K562 (cell line): ENCODE results near the gene BACH1.

Experiments
- BRCA1 ChIP-seq, 2 experiments: fragments of 450-650 bp in 1 of 2; sonication (generic) in 1 of 2; formaldehyde crosslinking in 1 of 2; IDR thresholded peaks; 2 replicates each; pipeline versions ENCODE4 v1.5.0 to v1.6.1; 2017 to 2020; ENCODE audit warnings: mild to moderate bottlenecking in 1 of 2, missing genetic modification reagents in 1 of 2
- HEY1 ChIP-seq: fragments of 250-450 bp; sonication (Bioruptor Pico); IDR thresholded peaks from 2 replicates; pipeline ENCODE4 v1.5.0; 2020; ENCODE audit warnings: mild to moderate bottlenecking, moderate library complexity, borderline replicate concordance
- KDM1A ChIP-seq, 2 experiments: fragments of 450-650 bp; IDR thresholded peaks; 2 replicates each; pipeline ENCODE4 v1.6.1; 2016; ENCODE audit warnings: mild to moderate bottlenecking in 2 of 2
- POLR2A ChIP-seq: fragments of 450-650 bp; conservative IDR thresholded peaks from 2 replicates; pipeline ENCODE4 v1.6.1; 2016
- THRAP3 ChIP-seq: fragments of 450-650 bp; IDR thresholded peaks from 2 replicates; pipeline ENCODE4 v1.6.1; 2016; ENCODE audit warnings: mild to moderate bottlenecking, inconsistent platforms, borderline replicate concordance
- ZFX ChIP-seq: sonication (generic); formaldehyde crosslinking; IDR thresholded peaks from 2 replicates; pipeline ENCODE4 v1.8.0; 2022; ENCODE audit warnings: mild to moderate bottlenecking, missing genetic modification reagents, moderate library complexity
- ZKSCAN1 ChIP-seq: fragments of 150-350 bp; IDR thresholded peaks from 2 replicates; pipeline ENCODE4 v1.6.1; 2016; ENCODE audit warnings: low read depth, low read length
- ZNF23 ChIP-seq: fragments of 250-450 bp; sonication (Bioruptor Pico); IDR thresholded peaks from 2 replicates; pipeline ENCODE4 v1.4.0; 2020; ENCODE audit warnings: mild to moderate bottlenecking
- ZNF696 ChIP-seq: fragments of 250-450 bp; sonication (Bioruptor Pico); conservative IDR thresholded peaks from 2 replicates; pipeline ENCODE4 v1.4.0; 2020; ENCODE audit warnings: mild to moderate bottlenecking, moderate library complexity
- TF ChIP-seq, protein P1 (sequence below): fragments of 450-650 bp; formaldehyde crosslinking; IDR thresholded peaks from 2 replicates; pipeline ENCODE4 v1.4.0; 2020; ENCODE audit warnings: mild to moderate bottlenecking, moderate library complexity

DNA sequence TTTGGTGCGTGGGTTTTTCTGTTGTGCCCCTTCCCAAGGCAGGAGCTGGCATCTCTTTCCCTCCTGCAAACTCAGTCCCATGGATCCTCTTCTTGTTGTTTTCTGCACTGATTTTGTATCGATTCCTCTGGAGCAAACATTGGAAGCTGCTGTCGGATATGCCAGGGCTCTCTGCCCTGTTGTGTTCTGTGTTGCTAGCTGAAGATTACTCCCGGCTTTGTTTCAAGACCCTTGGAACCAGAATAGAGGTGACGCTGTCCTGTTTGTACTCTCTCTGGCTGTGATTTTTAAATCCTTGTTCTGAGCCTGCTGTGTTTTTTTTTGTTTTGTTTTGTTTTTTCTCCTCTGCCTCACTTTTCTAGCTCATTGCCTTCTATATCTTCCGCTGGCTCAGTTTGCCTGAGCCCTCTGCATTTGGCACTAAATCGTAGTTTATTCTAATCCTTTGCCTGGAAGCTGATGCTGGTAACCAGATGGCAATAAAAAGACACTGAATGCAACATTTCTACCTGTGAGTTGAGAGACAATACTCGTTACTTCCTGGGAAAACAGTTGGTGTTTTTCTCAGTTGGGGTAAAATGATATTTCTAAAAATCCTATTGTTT lies 67.0 kb downstream of the BACH1 start:
- TF ChIP-seq, protein P1, sequence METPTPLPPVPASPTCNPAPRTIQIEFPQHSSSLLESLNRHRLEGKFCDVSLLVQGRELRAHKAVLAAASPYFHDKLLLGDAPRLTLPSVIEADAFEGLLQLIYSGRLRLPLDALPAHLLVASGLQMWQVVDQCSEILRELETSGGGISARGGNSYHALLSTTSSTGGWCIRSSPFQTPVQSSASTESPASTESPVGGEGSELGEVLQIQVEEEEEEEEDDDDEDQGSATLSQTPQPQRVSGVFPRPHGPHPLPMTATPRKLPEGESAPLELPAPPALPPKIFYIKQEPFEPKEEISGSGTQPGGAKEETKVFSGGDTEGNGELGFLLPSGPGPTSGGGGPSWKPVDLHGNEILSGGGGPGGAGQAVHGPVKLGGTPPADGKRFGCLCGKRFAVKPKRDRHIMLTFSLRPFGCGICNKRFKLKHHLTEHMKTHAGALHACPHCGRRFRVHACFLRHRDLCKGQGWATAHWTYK (CRISPR knock-in tag): no peak
- TF ChIP-seq ZNF696 (CRISPR knock-in tag) (no peak), THRAP3 (no peak), ZKSCAN1 (no peak), POLR2A (no peak), KDM1A (IDR thresholded peaks at IDR 0.05) (no peak), ZNF23 (no peak), ZFX (CRISPR knock-in tag) (no peak), BRCA1 (IDR thresholded peaks at IDR 0.05) (no peak), BRCA1 (CRISPR knock-in tag; IDR thresholded peaks at IDR 0.05) (no peak), HEY1 (no peak)
